ENCODE measurements around the gene ADAMTSL1. TPM values are rescaled to one million over a fixed set of nuclear protein-coding genes. Genes with fewer than 3 reads are reported as not detected.

Gene ADAMTSL1
- total RNA-seq, 1 experiment from 2014 or later: 0.94 TPM

GRCh38 chr9:18739641-18740318 is 265.8 kb downstream of the ADAMTSL1 start:
- Mint-ChIP-seq H3K27ac (no peak overlapping the region), H3K4me1 (peaks cover 9% of the 10 kb centered on the region), H3K36me3 (no peaks in the 10 kb centered on the region), H3K4me3 (no peak overlapping the region), H3K9me3 (no peaks in the 10 kb centered on the region), H3K27me3 (ENCODE audit: low read depth) (peaks cover 2% of the 10 kb centered on the region; the same call in 1 of the 2 replicates)
- no peak for DNase-seq (ENCODE audit: low spot score)
- no peak for TF ChIP-seq CBFB (CRISPR knock-in tag; IDR thresholded peaks at IDR 0.05; ENCODE audit: low read depth)
- no peak for TF ChIP-seq ZNF263 (CRISPR knock-in tag; IDR thresholded peaks at IDR 0.05; ENCODE audit: low read depth)
- TF ChIP-seq ZNF219 (CRISPR knock-in tag; IDR thresholded peaks at IDR 0.05; ENCODE audit: borderline replicate concordance): no peak
- no peak for TF ChIP-seq GABPB1 (CRISPR knock-in tag; IDR thresholded peaks at IDR 0.05)
- no peak for TF ChIP-seq HMGXB4 (CRISPR knock-in tag; IDR thresholded peaks at IDR 0.05)
- TF ChIP-seq SP1 (CRISPR knock-in tag; conservative IDR thresholded peaks at IDR 0.05): no peak
- no peak for TF ChIP-seq ZMAT4 (CRISPR knock-in tag; IDR thresholded peaks at IDR 0.05)
- no peak for TF ChIP-seq ZNF138 (CRISPR knock-in tag; conservative IDR thresholded peaks at IDR 0.05)
- no peak for TF ChIP-seq MXD4 (CRISPR knock-in tag; IDR thresholded peaks at IDR 0.05; ENCODE audit: borderline replicate concordance)
- TF ChIP-seq ZNF425 (CRISPR knock-in tag; conservative IDR thresholded peaks at IDR 0.05): no peak
- no peak for TF ChIP-seq ERG (CRISPR knock-in tag; IDR thresholded peaks at IDR 0.05)
- TF ChIP-seq TEAD1 (CRISPR knock-in tag; IDR thresholded peaks at IDR 0.05): no peak
- TF ChIP-seq, protein P1, sequence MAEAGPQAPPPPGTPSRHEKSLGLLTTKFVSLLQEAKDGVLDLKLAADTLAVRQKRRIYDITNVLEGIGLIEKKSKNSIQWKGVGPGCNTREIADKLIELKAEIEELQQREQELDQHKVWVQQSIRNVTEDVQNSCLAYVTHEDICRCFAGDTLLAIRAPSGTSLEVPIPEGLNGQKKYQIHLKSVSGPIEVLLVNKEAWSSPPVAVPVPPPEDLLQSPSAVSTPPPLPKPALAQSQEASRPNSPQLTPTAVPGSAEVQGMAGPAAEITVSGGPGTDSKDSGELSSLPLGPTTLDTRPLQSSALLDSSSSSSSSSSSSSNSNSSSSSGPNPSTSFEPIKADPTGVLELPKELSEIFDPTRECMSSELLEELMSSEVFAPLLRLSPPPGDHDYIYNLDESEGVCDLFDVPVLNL (CRISPR knock-in tag; IDR thresholded peaks at IDR 0.05; ENCODE audit: borderline replicate concordance, low read depth): no peak
- TF ChIP-seq TP53 (CRISPR knock-in tag; IDR thresholded peaks at IDR 0.05): no peak
- no peak for TF ChIP-seq AR (CRISPR knock-in tag; IDR thresholded peaks at IDR 0.05)
- no peak for TF ChIP-seq OVOL2 (CRISPR knock-in tag; IDR thresholded peaks at IDR 0.05; ENCODE audit: borderline replicate concordance)
- ChIA-PET POLR2A (no interaction called here), CTCF (no interaction called here)
- no peak for ATAC-seq
